Neural cell (in vitro differentiated cells): Measurements from ENCODE around the gene UCP2.

Source experiments
- CTCF ChIP-seq: fragments of 450-650 bp; IDR thresholded peaks from 2 replicates; pipeline ENCODE4 v1.5.1; 2014; ENCODE audit warnings: antibody characterized with exemption, mild to moderate bottlenecking, moderate library complexity; ENCODE audit not compliant: poor library complexity, severe bottlenecking
- EP300 ChIP-seq: fragments of 450-650 bp; conservative IDR thresholded peaks from 2 replicates; pipeline ENCODE4 v1.6.1; 2014; ENCODE audit warnings: antibody characterized with exemption, mild to moderate bottlenecking, moderate library complexity; ENCODE audit not compliant: poor library complexity, severe bottlenecking
- EZH2 ChIP-seq: fragments of 200-600, 300-800 bp; shearing (Covaris generic), sonication (generic); IDR thresholded peaks from 2 replicates; pipeline ENCODE4 v1.6.1; 2014; ENCODE audit warnings: antibody characterized with exemption, low read length, borderline replicate concordance, mild to moderate bottlenecking; ENCODE audit not compliant: insufficient read depth, poor library complexity, severe bottlenecking
- MXI1 ChIP-seq: fragments of 450-650 bp; conservative IDR thresholded peaks from 2 replicates; pipeline ENCODE4 v1.6.1; 2014; ENCODE audit warnings: antibody characterized with exemption, mild to moderate bottlenecking; ENCODE audit not compliant: poor library complexity, severe bottlenecking
- POLR2AphosphoS5 ChIP-seq: IDR thresholded peaks from 2 replicates; pipeline ENCODE4 v1.6.1; 2012
- SMC3 ChIP-seq: fragments of 450-650 bp; conservative IDR thresholded peaks from 2 replicates; pipeline ENCODE4 v1.6.1; 2014; ENCODE audit warnings: antibody characterized with exemption, mild to moderate bottlenecking, moderate library complexity; ENCODE audit not compliant: poor library complexity

- TF ChIP-seq EP300 (no peak), POLR2AphosphoS5 (no peak), CTCF (no peak), MXI1 (no peak), EZH2 (no peak), SMC3 (no peak)
Measured at GRCh38 chr11:74020539-74020938, 37.9 kb upstream of the UCP2 start.
